Measurements from ENCODE around the gene NEO1.

GRCh38 chr15:73035221-73035620, 17.0 kb upstream of the NEO1 start:
- no peak for TF ChIP-seq EZH2 (IDR thresholded peaks at IDR 0.05; ENCODE audit: low read length)
- no peak for TF ChIP-seq CTCF (optimal IDR thresholded peaks at IDR 0.05 in 1 of 3, IDR thresholded peaks at IDR 0.05 in 1 of 3, conservative IDR thresholded peaks at IDR 0.05 in 1 of 3; ENCODE audit: extremely low read depth in 1 of 3, insufficient read depth in 2 of 3, low read length in 3 of 3)

Measured in keratinocyte (primary cell).